Nephron (organoid): ENCODE results near the gene SIK3.
A peak's percentile ranks its signal among the peaks of the same experiment; 100 is the strongest.
"Not testable (repeated sequence)": the region's sequence is repeated elsewhere in the genome, so short reads cannot be mapped to it uniquely, and the experiment has no call there.

ENCODE experiments used
- H3K27ac Mint-ChIP-seq, 3 experiments: 2 replicates each; pipeline ENCODE4 v1.8.0; 2020; ENCODE audit warnings: mixed read lengths in 3 of 3, mild to moderate bottlenecking in 2 of 3, moderate library complexity in 1 of 3
- H3K27me3 Mint-ChIP-seq: 2 replicates; pipeline ENCODE4 v1.8.0; 2021; ENCODE audit warnings: low read depth, mild to moderate bottlenecking, moderate library complexity, mixed read lengths
- H3K36me3 Mint-ChIP-seq: 2 replicates; pipeline ENCODE4 v1.8.0; 2020; ENCODE audit warnings: low read depth, mixed read lengths
- H3K4me1 Mint-ChIP-seq: 2 replicates; pipeline ENCODE4 v1.8.0; 2020; ENCODE audit warnings: mixed read lengths
- H3K4me3 Mint-ChIP-seq, 3 experiments: 2 replicates each; pipeline ENCODE4 v1.8.0; 2020; ENCODE audit warnings: mild to moderate bottlenecking in 3 of 3, mixed read lengths in 3 of 3, moderate library complexity in 2 of 3
- H3K9me3 Mint-ChIP-seq: 2 replicates; pipeline ENCODE4 v1.8.0; 2020; ENCODE audit warnings: mixed read lengths
- CTCF ChIP-seq, 3 experiments: fragments of 200-600 bp; sonication (generic); IDR thresholded peaks; one replicate each; pipeline ENCODE4 v1.5.0; 2021; ENCODE audit warnings: antibody characterized with exemption in 3 of 3; ENCODE audit not compliant: unreplicated experiment in 3 of 3

SIK3 gene

GRCh38 chr11:117143390-117143789 lies 45.2 kb upstream of the SIK3 start:
- Mint-ChIP-seq H3K27ac (peak overlapping the region; percentile 79 to 98 (median 90)), H3K9me3 (no peaks in the 10 kb centered on the region), H3K4me1 (peaks cover 32% of the 10 kb centered on the region), H3K36me3 (peaks cover 22% of the 10 kb centered on the region), H3K27me3 (peaks cover 6% of the 10 kb centered on the region), H3K4me3 (peak overlapping the region; percentile 99 to 100 (median 99))
- TF ChIP-seq CTCF (IDR thresholded peaks at IDR 0.05; ENCODE audit: unreplicated experiment in 3 of 3), result no peak

- H3K9me3 Mint-ChIP-seq, H3K4me1 Mint-ChIP-seq, H3K36me3 Mint-ChIP-seq, H3K4me3 Mint-ChIP-seq, H3K27ac Mint-ChIP-seq: not testable (repeated sequence)
- peaks cover 16% of the 10 kb centered on the region for H3K27me3 Mint-ChIP-seq
Observed at GRCh38 chr11:117137223-117138086, 39.2 kb upstream of the SIK3 start.

GRCh38 chr11:117134979-117135378 lies 36.8 kb upstream of the SIK3 start:
- peaks cover 14% of the 10 kb centered on the region for H3K27me3 Mint-ChIP-seq
- not testable (repeated sequence) for H3K36me3 Mint-ChIP-seq, H3K4me1 Mint-ChIP-seq, H3K9me3 Mint-ChIP-seq, H3K4me3 Mint-ChIP-seq, H3K27ac Mint-ChIP-seq

GRCh38 chr11:117134431-117134830 lies 36.2 kb upstream of the SIK3 start:
- no peak overlapping the region for H3K27ac Mint-ChIP-seq
- H3K4me1 Mint-ChIP-seq, result no peaks in the 10 kb centered on the region
- peaks cover 11% of the 10 kb centered on the region for H3K27me3 Mint-ChIP-seq
- H3K9me3 Mint-ChIP-seq, result no peaks in the 10 kb centered on the region
- H3K36me3 Mint-ChIP-seq, result no peaks in the 10 kb centered on the region
- no peak for TF ChIP-seq CTCF (IDR thresholded peaks at IDR 0.05; ENCODE audit: unreplicated experiment in 3 of 3)
- no peak overlapping the region for H3K4me3 Mint-ChIP-seq

GRCh38 chr11:117130879-117131278 lies 32.7 kb upstream of the SIK3 start:
- peaks cover 17% of the 10 kb centered on the region for H3K27me3 Mint-ChIP-seq
- no peak for TF ChIP-seq CTCF (IDR thresholded peaks at IDR 0.05; ENCODE audit: unreplicated experiment in 3 of 3)
- H3K9me3 Mint-ChIP-seq, result no peaks in the 10 kb centered on the region
- no peak overlapping the region for H3K27ac Mint-ChIP-seq
- H3K4me1 Mint-ChIP-seq, result no peaks in the 10 kb centered on the region
- no peaks in the 10 kb centered on the region for H3K36me3 Mint-ChIP-seq
- H3K4me3 Mint-ChIP-seq, result no peak overlapping the region

GRCh38 chr11:117130396-117130795 lies 32.2 kb upstream of the SIK3 start:
- not testable (repeated sequence) for H3K9me3 Mint-ChIP-seq, H3K36me3 Mint-ChIP-seq, H3K27ac Mint-ChIP-seq, H3K4me1 Mint-ChIP-seq, H3K4me3 Mint-ChIP-seq
- H3K27me3 Mint-ChIP-seq, result peaks cover 17% of the 10 kb centered on the region

- no peaks in the 10 kb centered on the region for H3K4me1 Mint-ChIP-seq
Observed at GRCh38 chr11:117128289-117128688, 30.1 kb upstream of the SIK3 start.

More at GRCh38 chr11:117128289-117128688, 30.1 kb upstream of the SIK3 start:
- no peaks in the 10 kb centered on the region for H3K9me3 Mint-ChIP-seq
- no peak for TF ChIP-seq CTCF (IDR thresholded peaks at IDR 0.05; ENCODE audit: unreplicated experiment in 3 of 3)
- no peaks in the 10 kb centered on the region for H3K36me3 Mint-ChIP-seq
- peaks cover 25% of the 10 kb centered on the region for H3K27me3 Mint-ChIP-seq
- H3K4me3 Mint-ChIP-seq, result no peak overlapping the region
- H3K27ac Mint-ChIP-seq, result no peak overlapping the region
